Liver (tissue), 9 donors: ENCODE data around the gene FANCE. TPM values are rescaled to one million over a fixed set of nuclear protein-coding genes. Genes with fewer than 3 reads are reported as not detected.

ENCODE experiments used
- DNase-seq: peaks from one replicate; pipeline ENCODE4 v3.0.0-alpha.2; 2017; ENCODE audit warnings: low spot score
- H3K27ac ChIP-seq, 2 donors: one replicate each; pipeline ENCODE4 v1.7.0; 2013; ENCODE audit warnings: inconsistent platforms in 2 of 2, low read length in 2 of 2, control low read depth in 1 of 2, low read depth in 1 of 2, mild to moderate bottlenecking in 1 of 2
- H3K27me3 ChIP-seq, 4 donors: one replicate each; pipeline versions ENCODE4 v1.6.1 to v1.7.0; 2013; ENCODE audit warnings: low read length in 3 of 4, inconsistent platforms in 1 of 4, mild to moderate bottlenecking in 1 of 4, moderate library complexity in 1 of 4; ENCODE audit not compliant: control insufficient read depth in 4 of 4, insufficient read depth in 4 of 4
- H3K36me3 ChIP-seq, 4 donors: one replicate each; pipeline versions ENCODE4 v1.6.1 to v1.7.0; 2013; ENCODE audit warnings: low read length in 3 of 4, mild to moderate bottlenecking in 3 of 4, low read depth in 1 of 4, moderate library complexity in 1 of 4; ENCODE audit not compliant: control insufficient read depth in 4 of 4, insufficient read depth in 3 of 4
- H3K4me1 ChIP-seq, 4 donors: one replicate each; pipeline versions ENCODE4 v1.6.1 to v1.7.0; 2013; ENCODE audit warnings: low read length in 3 of 4, mild to moderate bottlenecking in 3 of 4, moderate library complexity in 1 of 4; ENCODE audit not compliant: control insufficient read depth in 4 of 4, insufficient read depth in 4 of 4
- H3K4me3 ChIP-seq, 3 donors: one replicate each; pipeline versions ENCODE4 v1.6.1 to v1.7.0; 2013; ENCODE audit warnings: low read length in 3 of 3, control low read depth in 1 of 3, low read depth in 1 of 3, mild to moderate bottlenecking in 1 of 3
- H3K9ac ChIP-seq, 2 donors: one replicate each; pipeline ENCODE4 v1.7.0; 2013; ENCODE audit warnings: low read length in 2 of 2, mild to moderate bottlenecking in 2 of 2, moderate library complexity in 2 of 2, control low read depth in 1 of 2, low read depth in 1 of 2
- H3K9me3 ChIP-seq, 4 donors: one replicate each; pipeline versions ENCODE4 v1.6.1 to v1.7.0; 2013; ENCODE audit warnings: low read length in 3 of 4; ENCODE audit not compliant: control insufficient read depth in 4 of 4
- ATF3 ChIP-seq: IDR thresholded peaks from 2 replicates; pipeline ENCODE4 v1.6.1; 2016; ENCODE audit warnings: antibody characterized with exemption
- CTCF ChIP-seq: fragments of 150-350 bp; IDR thresholded peaks from 2 replicates; pipeline ENCODE4 v1.5.1; 2017; ENCODE audit warnings: improper control_type of control experiment, low read depth, low read length; ENCODE audit not compliant: missing input control
- EGR1 ChIP-seq, 2 donors: IDR thresholded peaks; 2 replicates each; pipeline ENCODE4 v1.6.1; 2016 to 2018; ENCODE audit warnings: antibody characterized with exemption in 2 of 2, low read depth in 2 of 2
- FOXA1 ChIP-seq: IDR thresholded peaks from 2 replicates; pipeline ENCODE4 v1.6.1; 2016; ENCODE audit warnings: antibody characterized with exemption
- FOXA2 ChIP-seq: IDR thresholded peaks from 2 replicates; pipeline ENCODE4 v1.6.1; 2016; ENCODE audit warnings: antibody characterized with exemption
- GABPA ChIP-seq, 2 donors: IDR thresholded peaks in 1 of 2; conservative IDR thresholded peaks in 1 of 2; 2 replicates each; pipeline ENCODE4 v1.6.1; 2016; ENCODE audit warnings: antibody characterized with exemption in 2 of 2, mild to moderate bottlenecking in 1 of 2, moderate library complexity in 1 of 2
- HNF4A ChIP-seq, 2 donors: conservative IDR thresholded peaks; 2 replicates each; pipeline ENCODE4 v1.6.1; 2016; ENCODE audit warnings: antibody characterized with exemption in 2 of 2, mild to moderate bottlenecking in 2 of 2
- JUND ChIP-seq, 2 donors: IDR thresholded peaks; 2 replicates each; pipeline ENCODE4 v1.6.1; 2016; ENCODE audit warnings: antibody characterized with exemption in 2 of 2
- MAX ChIP-seq: IDR thresholded peaks from 2 replicates; pipeline ENCODE4 v1.6.1; 2016; ENCODE audit warnings: antibody characterized with exemption
- NR2F2 ChIP-seq: IDR thresholded peaks from 2 replicates; pipeline ENCODE4 v1.6.1; 2016; ENCODE audit warnings: antibody characterized with exemption
- RAD21 ChIP-seq, 2 donors: IDR thresholded peaks; 2 replicates each; pipeline ENCODE4 v1.6.1; 2016; ENCODE audit warnings: antibody characterized with exemption in 2 of 2, mild to moderate bottlenecking in 2 of 2
- REST ChIP-seq: IDR thresholded peaks from 2 replicates; pipeline ENCODE4 v1.6.1; 2016; ENCODE audit warnings: antibody characterized with exemption, mild to moderate bottlenecking
- SP1 ChIP-seq: IDR thresholded peaks from 2 replicates; pipeline ENCODE4 v1.6.1; 2018; ENCODE audit warnings: antibody characterized with exemption, mild to moderate bottlenecking
- TAF1 ChIP-seq: conservative IDR thresholded peaks from 2 replicates; pipeline ENCODE4 v1.6.1; 2016; ENCODE audit warnings: antibody characterized with exemption, mild to moderate bottlenecking
- YY1 ChIP-seq: IDR thresholded peaks from 2 replicates; pipeline ENCODE4 v1.6.1; 2016; ENCODE audit warnings: antibody characterized with exemption, mild to moderate bottlenecking
- ZBTB33 ChIP-seq: IDR thresholded peaks from 2 replicates; pipeline ENCODE4 v1.6.1; 2016; ENCODE audit warnings: antibody characterized with exemption
- WGBS: extraction: QIAGEN DNeasy Blood & Tissue Kit; methylation state at CpG from one replicate; pipeline ENCODE4 v1.1.7; 2013; 5-methylcytosine and 5-hydroxymethylcytosine counted together
- polyA plus RNA-seq, 2 donors: library from polyadenylated mRNA; stranded (reverse) in 1 of 2; unstranded in 1 of 2; fragments of 200-250 nt in 1 of 2; fragments of >200 nt in 1 of 2; fragmentation: Nextera tagmentation in 1 of 2; extraction: Ambion mirVana in 1 of 2; gene quantifications; one replicate each; pipeline versions ENCODE4 v1.2.1 to v1.2.3, GENCODE V29; 2013 to 2015
- total RNA-seq, 2 donors: library from RNA; depleted of rRNA; stranded (reverse); fragments of >200 nt; gene quantifications; one replicate each; pipeline ENCODE4 v1.2.3, GENCODE V29; 2014
- donor health status: healthy.
- donor health status: healthy.
- donor health status: healthy.
- donor health status: healthy.
- donor health status: healthy.

Gene FANCE
- total and polyA plus RNA-seq, 4 donors = 0.11 to 4.2 (median 0.79) TPM

GRCh38 chr6:35492974-35493284, 40.8 kb downstream of the FANCE start:
- Histone ChIP-seq H3K9me3 (no peaks in the 10 kb centered on the region), H3K36me3 (no peaks in the 10 kb centered on the region), H3K9ac (no peak overlapping the region), H3K27me3 (no peaks in the 10 kb centered on the region), H3K4me3 (no peak overlapping the region), H3K27ac (no peak overlapping the region), H3K4me1 (peaks cover 9 to 30% (median 17%) of the 10 kb centered on the region in 4 donors)
- TF ChIP-seq HNF4A (conservative IDR thresholded peaks at IDR 0.05) (no peak), FOXA2 (no peak), SP1 (no peak), MAX (no peak), REST (no peak), ATF3 (no peak), TAF1 (no peak), FOXA1 (no peak), ZBTB33 (no peak), CTCF (no peak), JUND (IDR thresholded peaks at IDR 0.05) (no peak), EGR1 (IDR thresholded peaks at IDR 0.05; ENCODE audit: low read depth in 2 of 2) (no peak), RAD21 (IDR thresholded peaks at IDR 0.05) (no peak), NR2F2 (no peak), YY1 (no peak), GABPA (IDR thresholded peaks at IDR 0.05 in 1 of 2, conservative IDR thresholded peaks at IDR 0.05 in 1 of 2) (no peak)
- no peak for DNase-seq
- WGBS = 88% methylated on average over 7 of the region's 7 CpGs

- H3K9ac ChIP-seq = no peak overlapping the region
- no peaks in the 10 kb centered on the region for H3K27me3 ChIP-seq
- H3K36me3 ChIP-seq = no peaks in the 10 kb centered on the region
- 91% methylated on average over 28 of the region's 28 CpGs for WGBS
- H3K27ac ChIP-seq = no peak overlapping the region
- H3K4me3 ChIP-seq = no peak overlapping the region
- DNase-seq = no peak
- H3K4me1 ChIP-seq = peaks cover 9 to 32% (median 17%) of the 10 kb centered on the region in 4 donors
- no peaks in the 10 kb centered on the region for H3K9me3 ChIP-seq
- TF ChIP-seq ZBTB33 = no peak
- no peak for TF ChIP-seq CTCF
- TF ChIP-seq YY1 = no peak
- TF ChIP-seq FOXA1 = no peak
- TF ChIP-seq MAX = no peak
- no peak for TF ChIP-seq FOXA2
- TF ChIP-seq TAF1 = no peak
- no peak for TF ChIP-seq SP1
- TF ChIP-seq HNF4A (conservative IDR thresholded peaks at IDR 0.05) = no peak
These were observed 41.3 kb downstream of the FANCE start for GRCh38 chr6:35493307-35493983.
